GM18505 (cell line): ENCODE results near the gene MBTD1.

Source experiments
- ATAC-seq: cut with Tn5 transposase; IDR thresholded peaks from one replicate; pipeline ENCODE4 v1.9.1; 2021; ENCODE audit not compliant: unreplicated experiment
- POLR2A ChIP-seq: IDR thresholded peaks from 4 replicates; pipeline ENCODE4 v1.6.1; 2011; ENCODE audit warnings: borderline replicate concordance; ENCODE audit not compliant: insufficient read depth, insufficient read length; ENCODE audit errors: extremely low read depth

Gene MBTD1

DNA sequence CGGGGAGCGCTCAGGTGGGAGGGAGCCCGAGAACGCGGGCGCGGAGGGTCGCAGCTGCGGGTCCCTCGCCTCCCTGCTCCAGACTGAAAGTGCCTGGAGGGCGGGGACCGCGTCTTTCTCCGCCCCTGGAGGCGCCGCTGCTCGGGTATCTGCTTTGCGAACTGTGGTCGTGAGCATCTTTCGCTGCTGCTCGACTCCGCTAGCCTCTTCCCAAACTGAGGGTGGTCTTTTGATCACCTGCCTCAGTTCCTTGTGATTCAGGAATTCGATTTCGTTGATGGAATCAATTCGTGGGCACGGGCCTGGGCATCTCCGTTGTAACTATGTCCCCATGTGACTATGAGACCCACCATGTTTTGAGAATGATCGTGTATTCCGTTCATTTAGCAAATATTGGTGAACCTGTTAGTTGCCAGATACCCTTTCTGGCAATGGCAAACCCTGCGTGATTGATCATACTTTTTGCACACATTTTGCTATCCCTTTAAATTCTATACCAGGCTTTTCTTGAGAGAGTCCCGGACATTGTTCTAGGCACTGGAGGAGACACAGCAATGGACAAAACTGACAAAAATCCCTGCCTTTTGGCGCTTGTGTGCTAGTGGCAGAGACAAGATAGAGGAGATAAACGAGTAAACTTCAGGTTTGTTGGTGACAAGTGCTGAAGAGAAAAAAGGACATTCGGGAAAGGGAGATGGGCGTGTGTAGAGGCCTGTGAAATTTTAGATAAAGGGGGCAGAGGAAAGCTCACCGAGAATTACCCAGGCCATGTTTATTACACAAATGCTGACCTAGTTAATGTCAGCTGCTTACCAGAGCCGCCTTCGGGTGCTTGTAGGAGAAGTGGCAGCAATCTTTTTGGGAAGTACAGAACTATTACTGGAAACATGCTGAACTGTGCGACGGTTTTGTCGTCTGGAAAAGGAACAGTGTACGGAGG is 1.4 kb upstream of the MBTD1 start:
- no peak for TF ChIP-seq POLR2A
- no peak for ATAC-seq

DNA sequence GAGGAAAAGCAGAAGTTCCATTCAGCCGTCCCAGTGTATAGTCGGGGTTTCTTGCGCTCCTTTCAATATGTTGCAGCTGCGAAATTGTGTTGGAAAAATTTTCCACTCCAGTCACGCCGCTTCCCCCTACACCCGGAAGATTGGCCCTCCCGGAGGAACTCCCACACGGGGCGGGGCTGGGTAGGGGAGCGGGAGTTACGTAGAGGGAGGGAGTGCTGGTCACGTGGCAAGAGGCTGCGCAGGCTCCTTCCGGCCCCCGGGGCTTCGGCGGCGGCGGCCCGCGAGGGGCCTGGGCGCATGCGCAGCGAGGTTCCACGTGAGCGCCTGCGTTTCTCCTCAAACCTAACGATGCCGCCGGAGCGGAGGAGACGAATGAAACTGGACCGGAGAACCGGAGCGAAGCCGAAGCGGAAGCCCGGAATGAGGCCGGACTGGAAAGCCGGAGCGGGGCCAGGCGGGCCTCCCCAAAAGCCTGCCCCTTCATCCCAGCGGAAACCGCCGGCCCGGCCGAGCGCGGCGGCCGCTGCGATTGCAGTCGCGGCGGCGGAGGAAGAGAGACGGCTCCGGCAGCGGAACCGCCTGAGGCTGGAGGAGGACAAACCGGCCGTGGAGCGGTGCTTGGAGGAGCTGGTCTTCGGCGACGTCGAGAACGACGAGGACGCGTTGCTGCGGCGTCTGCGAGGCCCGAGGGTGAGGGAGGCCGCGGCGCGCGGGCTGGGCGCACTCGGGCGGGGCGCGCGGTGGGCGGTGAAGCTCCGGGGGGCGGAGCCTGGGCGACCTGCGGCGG is 581 bp upstream of the MBTD1 start, which contains the start of gene UTP18:
Gene UTP18 (plus strand): TSS at position 310 of the 787 bp plus-strand sequence. CDS start 39 bp downstream, at position 349.
- TF ChIP-seq POLR2A: peak; percentile 73
- peak; percentile 68 for ATAC-seq

GRCh38 chr17:51258756-51259563 is 889 bp downstream of the MBTD1 start:
- no peak for TF ChIP-seq POLR2A
- no peak for ATAC-seq

GRCh38 chr17:51257150-51258081 is 2.4 kb downstream of the MBTD1 start:
- ATAC-seq: no peak
- TF ChIP-seq POLR2A: no peak

DNA sequence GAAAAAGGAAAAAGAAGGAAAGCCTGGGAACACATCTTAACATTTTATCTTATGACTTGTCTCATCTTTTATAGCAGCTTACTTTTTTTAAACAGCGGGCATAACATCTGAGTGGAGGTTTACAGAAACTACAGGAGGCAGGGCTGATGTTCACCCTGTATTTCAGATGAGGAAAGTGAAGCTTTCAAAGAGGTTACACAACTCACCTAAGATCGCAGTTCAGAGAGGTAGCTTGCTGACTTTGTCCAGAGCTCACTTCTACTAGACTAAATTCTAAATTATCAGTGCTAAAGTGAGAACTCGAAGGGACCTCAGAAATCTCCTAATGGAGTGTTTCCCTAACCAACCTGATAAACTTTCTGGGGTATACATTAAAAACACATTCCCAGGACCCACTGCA is 3.7 kb downstream of the MBTD1 start:
- ATAC-seq: no peak

DNA sequence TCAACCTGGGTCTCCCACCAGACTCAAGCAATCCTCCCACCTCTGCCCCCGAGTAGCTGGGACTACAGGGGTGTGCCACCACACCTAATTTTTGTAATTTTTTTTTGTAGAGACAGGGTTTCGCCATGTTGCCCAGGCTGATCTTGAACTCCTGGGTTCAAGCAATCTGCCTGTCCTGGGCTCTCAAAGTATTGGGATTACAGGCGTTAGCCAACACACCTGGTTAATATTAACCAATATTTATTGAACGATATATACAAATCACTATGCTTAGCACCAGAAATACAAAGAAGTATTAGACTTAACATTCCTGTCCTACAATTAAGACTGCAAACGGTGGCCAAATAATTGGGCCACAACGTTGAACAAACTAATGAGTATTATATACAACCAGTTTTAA is 4.2 kb downstream of the MBTD1 start:
- TF ChIP-seq POLR2A: no peak
- ATAC-seq: no peak

More for the DNA sequence above, 3.7 kb downstream of the MBTD1 start:
- no peak for TF ChIP-seq POLR2A

- TF ChIP-seq POLR2A: no peak
- ATAC-seq: no peak
These were observed 8.8 kb downstream of the MBTD1 start for GRCh38 chr17:51251010-51251409.

DNA sequence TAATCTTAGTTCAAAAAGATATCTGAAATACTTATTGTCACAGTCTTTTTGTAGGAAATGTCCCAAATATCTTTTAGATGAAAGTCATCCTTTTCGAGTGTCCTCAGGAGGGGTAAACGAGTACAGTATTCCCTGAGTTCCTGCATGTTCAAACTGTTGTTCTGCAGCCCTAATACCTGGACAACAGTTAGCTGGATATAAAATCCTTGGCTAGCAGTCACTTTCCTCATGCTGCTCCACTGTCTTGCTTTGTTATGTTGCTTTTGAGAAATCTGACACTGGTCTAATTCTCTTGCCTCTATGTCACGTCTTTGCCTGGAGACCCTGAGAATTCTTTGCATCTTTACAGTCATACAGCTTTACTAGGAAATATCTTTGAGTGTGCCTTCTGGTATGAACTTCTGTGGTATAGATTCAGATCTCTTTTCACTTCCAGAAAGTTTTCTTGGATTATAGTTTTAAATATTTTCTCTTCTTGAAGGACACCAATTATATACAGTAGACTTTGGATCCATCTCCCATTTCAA is 9.5 kb downstream of the MBTD1 start:
- no peak for TF ChIP-seq POLR2A
- no peak for ATAC-seq

DNA sequence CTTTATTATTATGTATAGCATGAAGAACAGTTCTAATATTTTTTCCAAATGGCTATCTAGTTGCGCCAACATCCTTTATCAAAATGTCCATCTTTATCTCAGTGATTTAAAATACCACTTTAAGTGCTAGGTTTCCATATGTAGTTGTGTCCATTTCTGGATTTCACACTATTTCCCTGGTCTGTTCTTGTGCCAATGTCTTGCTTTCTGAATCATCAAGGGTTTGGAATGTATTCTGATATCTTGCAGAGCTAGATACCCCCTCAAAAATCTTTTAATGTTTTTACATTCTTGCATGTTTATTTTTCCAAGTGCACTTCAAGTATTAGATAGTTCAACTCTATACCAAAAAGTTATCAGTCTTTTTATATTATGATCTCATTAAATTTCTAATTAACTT is 14.3 kb downstream of the MBTD1 start:
- no peak for TF ChIP-seq POLR2A
- ATAC-seq: no peak

DNA sequence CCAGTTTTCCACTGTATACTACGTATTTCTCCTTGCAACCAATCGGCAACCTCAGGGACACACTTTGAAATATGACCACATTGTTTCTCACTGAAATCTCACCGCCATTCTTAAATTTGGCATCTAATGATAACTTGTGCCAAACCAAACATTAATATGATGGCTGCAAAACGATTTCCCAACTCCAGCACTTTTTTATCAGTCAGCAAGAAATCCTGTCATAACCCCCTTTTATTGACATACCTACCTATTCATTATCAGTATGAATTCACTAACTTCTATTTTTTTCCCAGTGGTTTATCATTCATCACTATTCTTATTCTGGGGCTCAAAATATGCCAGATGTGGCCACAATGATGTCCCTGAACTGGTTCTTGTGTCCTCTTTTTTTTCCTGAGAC is 15.8 kb downstream of the MBTD1 start:
- ATAC-seq: no peak
- no peak for TF ChIP-seq POLR2A

- no peak for TF ChIP-seq POLR2A
- no peak for ATAC-seq
These were observed 19.6 kb downstream of the MBTD1 start for GRCh38 chr17:51240275-51240674.
